HFFc6 (cell line): ENCODE data around the gene IQSEC2. TPM values are rescaled to one million over a fixed set of nuclear protein-coding genes. Genes with fewer than 3 reads are reported as not detected.
A peak's percentile ranks its signal among the peaks of the same experiment; 100 is the strongest.

Experiments used
- DNase-seq: peaks from one replicate; pipeline ENCODE4 v3.0.0-alpha.2; 2018
- H3K27ac Mint-ChIP-seq: 2 replicates; pipeline ENCODE4 v1.8.0; 2020; ENCODE audit warnings: mild to moderate bottlenecking, mixed read lengths
- H3K27me3 Mint-ChIP-seq: 2 replicates; pipeline ENCODE4 v1.8.0; 2021; ENCODE audit warnings: mild to moderate bottlenecking, moderate library complexity, mixed read lengths; ENCODE audit not compliant: insufficient read depth
- H3K36me3 Mint-ChIP-seq: 2 replicates; pipeline ENCODE4 v1.8.0; 2021; ENCODE audit warnings: low read depth, mixed read lengths
- H3K4me1 Mint-ChIP-seq: 2 replicates; pipeline ENCODE4 v1.8.0; 2020; ENCODE audit warnings: low read depth, mixed read lengths
- H3K4me3 Mint-ChIP-seq: 2 replicates; pipeline ENCODE4 v1.8.0; 2020; ENCODE audit warnings: mild to moderate bottlenecking, moderate library complexity, mixed read lengths
- H3K9me3 Mint-ChIP-seq: 2 replicates; pipeline ENCODE4 v1.8.0; 2020; ENCODE audit warnings: mild to moderate bottlenecking, mixed read lengths
- CTCF ChIP-seq: fragments of 200-600 bp; sonication (generic); IDR thresholded peaks from 2 replicates; pipeline ENCODE4 v1.5.0; 2021; ENCODE audit warnings: antibody characterized with exemption, mild to moderate bottlenecking
- total RNA-seq, 6 experiments: library from RNA; stranded (reverse); fragmentation: NEBNext Ultra II Directional; extraction: Animal tissue kit (Norgen Biotek cat#: 25700); gene quantifications; 2 replicates in 1 of 6; 3 replicates in 5 of 6; pipeline ENCODE4 v1.2.3, GENCODE V29; 2021

Gene IQSEC2
- total RNA-seq, 6 experiments from 2014 or later, result 16.4 to 22.8 (median 20.0) TPM

DNA sequence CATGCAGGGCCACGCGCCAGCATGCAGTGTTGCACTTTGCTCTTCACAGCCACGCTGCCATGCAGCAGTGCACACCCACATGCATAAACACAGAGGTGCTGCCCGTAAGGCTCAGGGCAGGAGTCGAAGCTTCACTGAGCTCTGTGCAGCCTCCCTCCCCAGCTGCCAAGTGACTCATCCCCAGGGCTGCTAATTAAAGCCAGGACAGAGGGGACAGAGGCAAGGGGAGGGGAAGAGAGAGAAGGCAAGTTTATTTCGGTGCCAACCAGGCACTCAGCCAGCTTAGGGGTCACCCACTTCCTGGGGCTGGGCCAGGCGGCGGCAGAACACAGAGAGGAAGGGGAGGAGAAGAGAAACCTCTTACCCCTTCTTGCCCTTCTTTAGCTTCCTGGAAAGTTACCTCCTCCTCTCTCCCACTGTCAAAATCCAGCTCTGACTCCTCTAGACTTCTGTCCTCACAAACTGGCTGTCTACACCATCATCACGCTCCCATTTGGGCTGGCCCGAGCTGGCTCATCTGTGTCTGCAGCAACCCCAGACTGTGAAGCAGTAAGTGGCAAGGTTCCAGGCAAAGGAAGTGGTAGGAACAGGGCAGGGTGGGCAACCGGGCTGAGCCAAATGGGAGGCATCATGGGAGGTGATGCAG lies 6.2 kb upstream of the IQSEC2 start:
- peaks cover 3% of the 10 kb centered on the region for H3K27me3 Mint-ChIP-seq
- TF ChIP-seq CTCF, result no peak
- peak overlapping the region; percentile 91 for H3K27ac Mint-ChIP-seq
- H3K9me3 Mint-ChIP-seq, result no peaks in the 10 kb centered on the region
- peak; percentile 58 for DNase-seq
- H3K4me3 Mint-ChIP-seq, result peak overlapping the region; percentile 73
- H3K36me3 Mint-ChIP-seq, result no peaks in the 10 kb centered on the region
- H3K4me1 Mint-ChIP-seq, result peaks cover 31% of the 10 kb centered on the region

DNA sequence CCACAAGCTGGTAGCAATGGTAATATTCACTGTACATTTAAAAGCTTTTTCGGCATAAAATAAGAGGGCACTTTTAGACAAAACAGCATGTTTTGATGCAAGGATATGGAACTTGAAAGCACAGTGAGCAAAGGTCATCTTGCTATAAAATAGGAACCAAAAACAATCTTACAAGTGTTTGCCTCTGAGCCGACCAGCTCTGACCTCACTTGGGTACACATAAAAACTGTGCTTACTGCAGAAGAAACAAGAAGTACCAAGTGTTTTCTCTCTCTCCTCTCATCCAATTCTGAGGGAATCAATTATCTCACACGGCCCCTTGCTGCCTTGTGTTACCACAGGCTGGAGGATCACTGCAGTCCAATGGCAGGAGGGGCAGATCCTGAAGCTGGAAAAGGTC lies 4.8 kb upstream of the IQSEC2 start:
- Mint-ChIP-seq H3K27ac (no peak overlapping the region), H3K27me3 (peaks cover 3% of the 10 kb centered on the region), H3K4me1 (peaks cover 40% of the 10 kb centered on the region), H3K4me3 (no peak overlapping the region), H3K9me3 (no peaks in the 10 kb centered on the region), H3K36me3 (no peaks in the 10 kb centered on the region)
- no peak for TF ChIP-seq CTCF
- no peak for DNase-seq

DNA sequence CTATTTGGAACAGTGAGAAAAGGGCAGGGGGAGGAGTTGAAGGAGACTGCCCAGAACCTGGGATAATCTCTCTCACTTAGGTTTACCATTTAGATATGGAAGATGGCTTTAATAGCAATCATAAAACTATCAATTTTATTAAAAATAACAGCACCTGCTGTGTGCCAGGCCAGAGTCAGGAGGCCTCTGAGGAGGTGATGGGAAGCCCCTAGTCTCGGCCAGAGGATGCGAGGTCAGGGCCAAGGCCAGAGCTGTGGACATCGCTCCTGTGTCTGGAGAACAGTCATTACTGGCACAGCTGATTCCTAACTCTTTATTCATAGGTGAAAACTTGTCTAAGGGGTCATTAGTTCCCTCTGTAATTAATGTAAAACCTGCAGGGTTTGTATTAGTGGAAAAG lies 4.2 kb upstream of the IQSEC2 start:
- H3K27ac Mint-ChIP-seq, result no peak overlapping the region
- no peak for DNase-seq
- no peaks in the 10 kb centered on the region for H3K36me3 Mint-ChIP-seq

DNA sequence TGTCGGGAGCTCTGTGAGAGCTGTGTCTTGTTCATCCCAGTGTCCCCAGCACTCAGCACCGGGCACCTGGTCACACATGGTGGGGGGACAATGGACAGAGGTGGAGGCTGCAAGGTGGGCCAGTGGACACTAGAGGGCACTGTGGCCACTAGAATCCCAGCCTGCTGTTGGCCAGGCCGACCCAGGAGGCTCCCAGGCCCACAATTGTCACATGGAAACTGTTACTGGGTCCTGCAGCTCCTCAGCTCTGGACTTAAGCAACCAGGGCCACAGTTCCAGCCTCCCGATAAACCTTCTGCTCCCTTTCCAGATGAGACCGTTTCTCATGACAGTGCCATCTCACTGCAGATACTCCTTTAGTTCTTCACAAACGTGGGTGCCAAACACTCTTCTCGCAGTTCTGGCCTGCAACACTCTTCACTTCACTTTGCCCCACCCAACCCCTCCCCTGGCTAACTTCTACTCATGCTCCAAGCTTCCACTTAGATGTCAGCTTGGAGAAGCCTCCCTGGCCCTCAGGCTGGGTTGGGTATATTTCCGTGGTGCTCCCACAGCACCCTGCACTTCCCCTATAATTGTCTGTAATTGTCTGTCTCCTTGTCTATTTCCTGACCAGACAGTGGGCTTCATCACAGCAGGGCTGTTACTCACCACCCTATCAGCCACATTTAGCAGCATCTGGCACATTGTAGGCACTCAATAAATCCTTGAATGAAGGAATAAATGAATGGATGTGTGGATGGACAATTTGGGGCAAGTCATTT lies 3.5 kb upstream of the IQSEC2 start:
- no peak overlapping the region for H3K4me3 Mint-ChIP-seq
- H3K36me3 Mint-ChIP-seq, result no peaks in the 10 kb centered on the region
- H3K9me3 Mint-ChIP-seq, result no peaks in the 10 kb centered on the region
- no peak for DNase-seq
- TF ChIP-seq CTCF, result peak; percentile 83
- H3K4me1 Mint-ChIP-seq, result peaks cover 48% of the 10 kb centered on the region
- no peak overlapping the region for H3K27ac Mint-ChIP-seq
- H3K27me3 Mint-ChIP-seq, result peaks cover 3% of the 10 kb centered on the region

More for the DNA sequence above, 4.2 kb upstream of the IQSEC2 start:
- no peak for TF ChIP-seq CTCF
- peaks cover 40% of the 10 kb centered on the region for H3K4me1 Mint-ChIP-seq
- peaks cover 3% of the 10 kb centered on the region for H3K27me3 Mint-ChIP-seq
- no peak overlapping the region for H3K4me3 Mint-ChIP-seq
- H3K9me3 Mint-ChIP-seq, result no peaks in the 10 kb centered on the region

GRCh38 chrX:53283567-53283966 lies 2.2 kb upstream of the IQSEC2 start:
- H3K27ac Mint-ChIP-seq, result no peak overlapping the region
- no peaks in the 10 kb centered on the region for H3K9me3 Mint-ChIP-seq
- H3K27me3 Mint-ChIP-seq, result peaks cover 3% of the 10 kb centered on the region
- no peaks in the 10 kb centered on the region for H3K36me3 Mint-ChIP-seq
- TF ChIP-seq CTCF, result no peak
- DNase-seq, result no peak
- H3K4me1 Mint-ChIP-seq, result peaks cover 46% of the 10 kb centered on the region
- H3K4me3 Mint-ChIP-seq, result no peak overlapping the region
